COR-L47 (cell line): ENCODE measurements around the gene PRR23B.
"Not testable (repeated sequence)": the region's sequence is repeated elsewhere in the genome, so short reads cannot be mapped to it uniquely, and the experiment has no call there.

Source experiments
- DNase-seq: peaks from one replicate; lab custom pipeline; 2025; lab: John Stamatoyannopoulos, UW

PRR23B gene

DNA sequence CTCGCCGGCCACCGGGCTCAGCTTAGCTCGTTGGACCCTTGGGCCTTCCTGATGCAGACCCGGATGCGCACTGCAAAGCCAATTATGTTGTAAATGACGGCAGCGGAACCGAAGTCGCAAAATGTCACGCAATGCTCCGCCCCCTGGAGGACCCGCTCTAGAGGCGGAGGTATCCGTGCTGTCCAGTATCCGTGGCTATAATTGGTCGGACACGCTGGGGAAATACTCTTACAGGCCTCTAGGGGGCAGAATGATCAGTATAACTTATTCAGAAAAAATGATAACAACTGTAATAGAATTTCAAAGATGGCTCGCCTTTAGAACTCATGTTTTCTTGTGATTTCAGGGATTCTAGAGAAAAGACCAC lies at the start of gene PRR23B:
PRR23B (minus strand) TSS at position 59 of the 367 bp plus-strand sequence. CDS start 265 bp downstream, outside the sequence.
- DNase-seq, result no peak

- no peak for DNase-seq
Observed at GRCh38 chr3:139062918-139063317, 42.2 kb upstream of the PRR23B start.

DNA sequence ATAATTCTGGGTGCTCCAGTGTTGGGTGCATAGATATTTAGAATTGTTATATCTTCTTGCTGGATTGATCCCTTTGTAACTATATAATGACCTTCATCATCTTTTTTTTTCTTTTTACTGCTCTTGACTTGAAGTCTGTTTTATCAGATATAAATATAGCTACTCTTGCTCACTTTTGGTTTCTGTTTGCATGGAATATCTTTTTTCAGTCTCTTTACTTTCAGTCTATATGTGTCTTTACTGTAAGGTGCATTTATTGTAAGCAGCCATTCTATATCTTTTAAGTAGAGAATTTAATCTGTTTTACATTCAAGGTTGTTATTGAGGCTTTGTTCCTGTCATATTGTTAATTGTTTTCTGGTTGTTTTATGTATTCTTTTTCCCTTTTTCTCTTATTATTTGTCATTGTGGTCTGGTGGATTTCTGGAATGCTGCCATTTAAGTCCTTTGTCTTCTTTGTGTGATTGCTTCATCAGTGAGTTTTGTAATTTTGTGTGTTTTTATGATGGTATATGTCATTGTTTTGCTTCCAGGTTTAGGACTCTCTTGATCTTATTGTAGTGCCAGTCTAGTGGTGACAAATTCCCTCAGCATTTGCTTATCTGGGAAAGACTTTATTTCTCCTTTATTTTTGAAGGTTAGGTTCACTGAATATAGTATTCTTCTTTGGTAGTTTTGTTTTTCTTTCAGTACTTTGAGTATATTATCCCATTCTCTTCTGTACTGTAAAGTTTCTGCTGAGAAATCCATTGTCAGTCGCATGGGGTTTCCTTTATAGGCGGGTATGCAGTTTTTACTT lies 32.3 kb upstream of the PRR23B start:
- DNase-seq, result no peak

DNA sequence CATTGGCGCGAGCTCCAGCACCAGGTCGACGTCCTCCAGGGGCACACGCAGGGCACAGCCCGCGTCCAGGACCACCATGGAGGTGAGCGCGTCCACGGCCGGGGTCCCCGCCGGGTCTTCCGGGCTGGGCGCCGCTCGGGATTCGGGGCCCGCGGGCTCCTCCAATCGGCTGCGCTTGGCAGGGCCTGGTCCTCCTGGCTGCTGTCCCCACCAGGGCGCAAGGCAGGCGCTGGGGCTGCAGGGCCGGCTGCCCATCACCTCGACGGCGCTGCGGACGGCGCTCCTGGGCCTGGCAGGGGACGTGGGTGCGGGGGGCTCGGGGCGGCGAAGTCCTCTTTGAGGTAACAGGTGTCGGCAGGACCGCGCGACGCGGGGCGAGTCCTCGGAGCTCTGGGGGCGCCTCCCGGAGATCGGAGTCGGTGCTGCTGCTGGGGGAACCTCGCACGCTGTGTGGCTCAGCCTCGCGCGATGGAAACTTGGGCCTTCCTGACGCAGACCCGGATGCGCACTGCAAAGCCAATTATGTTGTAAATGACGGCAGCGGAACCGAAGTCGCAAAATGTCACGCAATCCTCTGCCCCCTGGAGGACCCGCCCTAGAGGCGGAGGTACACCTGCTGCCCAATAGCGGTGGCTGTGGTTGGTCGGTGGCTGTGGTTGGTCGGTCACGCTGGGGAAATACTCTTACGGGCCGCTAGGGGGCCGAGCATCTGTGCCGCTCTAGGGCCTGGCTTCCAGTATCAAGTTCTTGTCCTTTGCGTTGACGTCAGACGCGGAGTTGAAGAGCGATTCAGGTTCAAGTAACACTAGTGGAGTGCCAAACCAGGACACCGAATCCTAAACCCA lies 23.9 kb upstream of the PRR23B start, which contains the start of gene PRR23C:
PRR23C (minus strand) TSS at position 527 of the 845 bp plus-strand sequence; CDS start at position 255, 272 bp downstream.
- no peak for DNase-seq

- DNase-seq, result no peak
Observed at GRCh38 chr3:139043554-139044365, 23.0 kb upstream of the PRR23B start.

DNA sequence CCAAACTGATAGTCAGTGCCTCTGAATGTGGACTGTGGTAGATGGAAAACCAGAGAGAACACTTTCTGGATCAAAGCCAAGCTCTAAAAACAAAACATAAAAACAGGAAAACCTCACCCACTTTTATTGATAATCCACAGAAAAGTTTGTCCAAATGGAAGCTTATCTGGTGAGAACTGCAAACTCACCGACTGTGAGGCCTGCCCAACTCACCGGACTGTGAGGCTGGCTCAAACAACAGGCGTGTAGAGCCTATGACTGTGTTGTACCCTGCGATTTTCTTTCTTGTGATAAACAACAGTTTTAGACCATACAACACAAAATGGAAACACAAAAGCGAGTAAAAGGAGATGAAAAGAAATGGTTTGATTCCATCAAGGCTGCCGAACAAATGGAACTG lies 16.8 kb upstream of the PRR23B start:
- DNase-seq, result no peak

DNA sequence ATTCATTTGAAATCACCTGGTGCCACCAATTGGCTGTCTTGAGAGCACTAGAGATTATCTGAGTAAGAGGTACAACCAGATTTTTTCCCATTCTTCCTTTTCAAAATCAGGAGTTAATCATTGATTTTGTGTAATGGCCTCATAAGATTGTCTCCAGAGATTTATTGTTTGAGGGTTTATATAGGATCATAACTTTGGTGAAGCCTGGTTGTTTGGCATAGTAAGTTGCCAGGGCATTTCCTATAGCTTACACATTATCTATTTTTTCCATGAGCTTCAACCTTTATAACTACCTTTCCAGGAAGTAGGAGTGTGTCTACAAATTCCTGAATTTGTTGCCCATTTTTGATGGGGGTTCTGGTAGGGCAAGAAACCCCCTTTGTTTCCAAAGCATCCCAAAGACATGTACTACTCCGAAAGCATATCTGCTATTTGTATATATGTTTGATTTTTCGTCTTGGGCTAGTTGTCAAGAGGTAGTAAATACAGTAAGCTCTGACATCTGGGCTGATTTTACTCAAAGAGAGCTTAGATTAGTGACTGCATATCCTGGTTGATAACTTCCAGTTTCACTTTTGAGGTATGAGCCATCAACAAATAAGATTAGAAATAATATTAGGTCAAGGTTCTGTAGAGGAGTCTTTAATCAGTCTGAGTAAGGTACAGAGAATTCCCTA lies 11.7 kb upstream of the PRR23B start:
- no peak for DNase-seq

GRCh38 chr3:139030576-139030975 lies 9.8 kb upstream of the PRR23B start:
- DNase-seq, result not testable (repeated sequence)

DNA sequence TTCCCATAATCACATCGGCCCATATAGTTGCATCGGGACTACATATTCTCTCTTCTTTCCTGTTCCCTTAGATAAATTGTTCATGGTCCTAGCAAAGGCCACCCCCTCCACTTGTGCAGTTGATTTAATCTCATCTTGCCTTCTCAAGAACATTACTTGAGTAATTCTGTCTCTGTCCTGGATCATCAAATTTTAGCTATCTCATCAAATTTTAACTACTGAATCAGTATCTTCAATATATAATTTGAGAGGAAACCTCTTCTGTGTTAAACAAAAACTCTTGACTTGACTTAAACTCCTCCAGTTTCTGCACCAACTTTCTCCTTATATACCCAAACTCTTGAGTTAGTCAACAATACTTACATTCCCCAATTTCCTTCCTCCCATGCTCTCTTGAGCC lies 4.2 kb upstream of the PRR23B start:
- DNase-seq, result no peak

GRCh38 chr3:139020036-139020867 lies 474 bp downstream of the PRR23B start:
- DNase-seq, result no peak

GRCh38 chr3:139016430-139017048 lies 4.2 kb downstream of the PRR23B start:
- DNase-seq, result no peak

GRCh38 chr3:139006051-139006716 lies 14.5 kb downstream of the PRR23B start, which contains the start of gene PRR23A:
PRR23A (minus strand) TSS chr3:139006268; CDS start chr3:139006268, 0 bp downstream.
- DNase-seq, result no peak

- no peak for DNase-seq
Observed at GRCh38 chr3:139005356-139005993, 15.3 kb downstream of the PRR23B start.

GRCh38 chr3:138995706-138996105 lies 25.0 kb downstream of the PRR23B start:
- no peak for DNase-seq

DNA sequence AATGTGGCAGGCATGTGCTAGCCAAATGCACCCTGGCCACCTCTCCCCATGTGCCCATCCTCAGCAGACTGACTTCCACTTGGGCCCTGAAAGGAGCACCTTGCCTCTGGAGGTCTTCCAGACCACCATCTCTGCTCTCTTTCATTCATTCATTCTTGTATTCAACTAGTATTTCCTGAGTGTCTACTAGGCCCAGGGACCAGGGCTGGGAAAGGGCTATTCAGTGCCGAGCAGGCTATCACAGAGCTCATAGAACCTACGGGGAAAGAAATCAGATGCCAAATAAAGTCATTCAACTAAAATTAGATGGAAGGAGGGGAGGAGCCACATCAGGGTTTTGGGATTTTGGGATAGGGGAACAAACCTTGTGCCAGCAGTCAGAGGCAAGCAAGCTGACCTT lies 33.5 kb downstream of the PRR23B start:
- DNase-seq, result no peak

DNA sequence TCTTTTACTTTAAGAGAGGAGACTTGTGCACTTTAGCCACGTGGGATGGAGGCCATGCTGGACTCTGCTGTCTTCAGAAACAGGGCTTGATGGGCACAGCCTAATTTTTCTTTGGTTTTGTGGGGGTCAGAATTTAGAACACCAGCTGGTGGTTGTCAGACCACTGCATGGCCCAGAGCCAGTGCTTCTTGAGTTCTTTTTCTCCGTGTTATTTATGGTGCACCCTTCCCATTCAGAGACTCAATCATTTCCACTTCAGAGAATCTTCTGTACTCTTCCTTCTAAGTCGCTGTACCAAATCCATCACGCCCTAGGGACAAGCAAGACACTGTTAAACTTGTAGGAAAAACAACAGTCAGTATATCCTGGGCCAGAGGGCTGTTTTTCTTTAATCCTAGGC lies 34.8 kb downstream of the PRR23B start:
- DNase-seq, result no peak

- no peak for DNase-seq
Observed at GRCh38 chr3:138984816-138985215, 35.9 kb downstream of the PRR23B start.

DNA sequence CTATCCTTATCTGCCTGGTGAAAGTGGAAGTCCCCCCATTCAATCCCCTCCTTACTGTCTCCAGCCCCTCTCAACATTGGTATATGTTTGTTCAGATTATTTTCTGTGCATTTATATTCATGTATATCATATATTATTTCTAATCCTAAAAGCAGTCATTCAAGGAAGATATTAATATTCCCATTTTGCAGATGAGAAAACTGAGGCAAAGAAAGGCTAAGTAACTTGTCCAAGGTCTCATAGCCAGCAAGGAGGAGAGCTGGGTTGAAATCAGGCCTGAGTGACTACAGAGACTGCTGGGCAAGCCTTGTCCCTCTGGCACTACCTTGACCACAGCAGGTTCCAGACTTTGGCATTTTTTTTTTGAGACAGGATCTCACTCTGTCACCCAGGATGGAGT lies 44.7 kb downstream of the PRR23B start:
- DNase-seq, result no peak

- no peak for DNase-seq
Observed at GRCh38 chr3:138975351-138975750, 45.4 kb downstream of the PRR23B start.
